HL-60 (cell line): ENCODE results near the gene NOC4L.
"Not testable (repeated sequence)": the region's sequence is repeated elsewhere in the genome, so short reads cannot be mapped to it uniquely, and the experiment has no call there.

Experiments used
- DNase-seq, 2 experiments: peaks; one replicate each; pipeline ENCODE4 v3.0.0-alpha.2; 2010 to 2020; ENCODE audit warnings: low read depth in 1 of 2, low spot score in 1 of 2
- H3K27ac ChIP-seq: fragments of 250-450 bp; sonication (Bioruptor Pico); replicated peaks from 2 replicates; pipeline ENCODE4 v1.5.1; 2020; ENCODE audit warnings: mild to moderate bottlenecking, moderate library complexity
- H3K27me3 ChIP-seq: fragments of 250-450 bp; sonication (Bioruptor Pico); 2 replicates; pipeline ENCODE4 v1.5.1; 2021; ENCODE audit warnings: mild to moderate bottlenecking, moderate library complexity; ENCODE audit not compliant: insufficient read depth, poor library complexity, severe bottlenecking
- H3K4me3 ChIP-seq: replicated peaks from 2 replicates; pipeline ENCODE4 v1.5.1; 2011; ENCODE audit warnings: mild to moderate bottlenecking, control low read depth, low read length; ENCODE audit not compliant: insufficient read depth
- GABPA ChIP-seq: IDR thresholded peaks from 2 replicates; pipeline ENCODE4 v1.6.1; 2012; ENCODE audit warnings: low read depth
- POLR2AphosphoS5 ChIP-seq: IDR thresholded peaks from 2 replicates; pipeline ENCODE4 v1.6.1; 2012; ENCODE audit warnings: low read depth
- SPI1 ChIP-seq: IDR thresholded peaks from 2 replicates; pipeline ENCODE4 v1.6.1; 2012; ENCODE audit warnings: low read depth, mild to moderate bottlenecking, borderline replicate concordance
- TF ChIP-seq, protein P1 (sequence below): IDR thresholded peaks from 2 replicates; pipeline ENCODE4 v1.6.1; 2012; ENCODE audit warnings: low read depth; ENCODE audit not compliant: insufficient replicate concordance
- TF ChIP-seq, protein P2 (sequence below): IDR thresholded peaks from one replicate; pipeline ENCODE4 v1.5.1; 2011; ENCODE audit warnings: low read length, control low read depth, inconsistent platforms; ENCODE audit not compliant: insufficient read depth

NOC4L gene

GRCh38 chr12:132132609-132133430 lies 11.4 kb upstream of the NOC4L start:
- no peak for DNase-seq
- TF ChIP-seq, protein P1, sequence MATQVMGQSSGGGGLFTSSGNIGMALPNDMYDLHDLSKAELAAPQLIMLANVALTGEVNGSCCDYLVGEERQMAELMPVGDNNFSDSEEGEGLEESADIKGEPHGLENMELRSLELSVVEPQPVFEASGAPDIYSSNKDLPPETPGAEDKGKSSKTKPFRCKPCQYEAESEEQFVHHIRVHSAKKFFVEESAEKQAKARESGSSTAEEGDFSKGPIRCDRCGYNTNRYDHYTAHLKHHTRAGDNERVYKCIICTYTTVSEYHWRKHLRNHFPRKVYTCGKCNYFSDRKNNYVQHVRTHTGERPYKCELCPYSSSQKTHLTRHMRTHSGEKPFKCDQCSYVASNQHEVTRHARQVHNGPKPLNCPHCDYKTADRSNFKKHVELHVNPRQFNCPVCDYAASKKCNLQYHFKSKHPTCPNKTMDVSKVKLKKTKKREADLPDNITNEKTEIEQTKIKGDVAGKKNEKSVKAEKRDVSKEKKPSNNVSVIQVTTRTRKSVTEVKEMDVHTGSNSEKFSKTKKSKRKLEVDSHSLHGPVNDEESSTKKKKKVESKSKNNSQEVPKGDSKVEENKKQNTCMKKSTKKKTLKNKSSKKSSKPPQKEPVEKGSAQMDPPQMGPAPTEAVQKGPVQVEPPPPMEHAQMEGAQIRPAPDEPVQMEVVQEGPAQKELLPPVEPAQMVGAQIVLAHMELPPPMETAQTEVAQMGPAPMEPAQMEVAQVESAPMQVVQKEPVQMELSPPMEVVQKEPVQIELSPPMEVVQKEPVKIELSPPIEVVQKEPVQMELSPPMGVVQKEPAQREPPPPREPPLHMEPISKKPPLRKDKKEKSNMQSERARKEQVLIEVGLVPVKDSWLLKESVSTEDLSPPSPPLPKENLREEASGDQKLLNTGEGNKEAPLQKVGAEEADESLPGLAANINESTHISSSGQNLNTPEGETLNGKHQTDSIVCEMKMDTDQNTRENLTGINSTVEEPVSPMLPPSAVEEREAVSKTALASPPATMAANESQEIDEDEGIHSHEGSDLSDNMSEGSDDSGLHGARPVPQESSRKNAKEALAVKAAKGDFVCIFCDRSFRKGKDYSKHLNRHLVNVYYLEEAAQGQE = no peak
- no peak for TF ChIP-seq GABPA
- TF ChIP-seq SPI1 = no peak
- TF ChIP-seq POLR2AphosphoS5 = no peak
- no peak overlapping the region for H3K4me3 ChIP-seq
- no peak overlapping the region for H3K27ac ChIP-seq
- no peaks in the 10 kb centered on the region for H3K27me3 ChIP-seq

- no peaks in the 10 kb centered on the region for H3K27me3 ChIP-seq
- no peak overlapping the region for H3K27ac ChIP-seq
- TF ChIP-seq SPI1 = no peak
- TF ChIP-seq, protein P2, sequence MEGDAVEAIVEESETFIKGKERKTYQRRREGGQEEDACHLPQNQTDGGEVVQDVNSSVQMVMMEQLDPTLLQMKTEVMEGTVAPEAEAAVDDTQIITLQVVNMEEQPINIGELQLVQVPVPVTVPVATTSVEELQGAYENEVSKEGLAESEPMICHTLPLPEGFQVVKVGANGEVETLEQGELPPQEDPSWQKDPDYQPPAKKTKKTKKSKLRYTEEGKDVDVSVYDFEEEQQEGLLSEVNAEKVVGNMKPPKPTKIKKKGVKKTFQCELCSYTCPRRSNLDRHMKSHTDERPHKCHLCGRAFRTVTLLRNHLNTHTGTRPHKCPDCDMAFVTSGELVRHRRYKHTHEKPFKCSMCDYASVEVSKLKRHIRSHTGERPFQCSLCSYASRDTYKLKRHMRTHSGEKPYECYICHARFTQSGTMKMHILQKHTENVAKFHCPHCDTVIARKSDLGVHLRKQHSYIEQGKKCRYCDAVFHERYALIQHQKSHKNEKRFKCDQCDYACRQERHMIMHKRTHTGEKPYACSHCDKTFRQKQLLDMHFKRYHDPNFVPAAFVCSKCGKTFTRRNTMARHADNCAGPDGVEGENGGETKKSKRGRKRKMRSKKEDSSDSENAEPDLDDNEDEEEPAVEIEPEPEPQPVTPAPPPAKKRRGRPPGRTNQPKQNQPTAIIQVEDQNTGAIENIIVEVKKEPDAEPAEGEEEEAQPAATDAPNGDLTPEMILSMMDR = no peak
- no peak for TF ChIP-seq POLR2AphosphoS5
- no peak for TF ChIP-seq GABPA
- TF ChIP-seq, protein P1 = no peak
- no peak overlapping the region for H3K4me3 ChIP-seq
- DNase-seq = no peak
These were observed 10.2 kb upstream of the NOC4L start for GRCh38 chr12:132133952-132134652.

DNA sequence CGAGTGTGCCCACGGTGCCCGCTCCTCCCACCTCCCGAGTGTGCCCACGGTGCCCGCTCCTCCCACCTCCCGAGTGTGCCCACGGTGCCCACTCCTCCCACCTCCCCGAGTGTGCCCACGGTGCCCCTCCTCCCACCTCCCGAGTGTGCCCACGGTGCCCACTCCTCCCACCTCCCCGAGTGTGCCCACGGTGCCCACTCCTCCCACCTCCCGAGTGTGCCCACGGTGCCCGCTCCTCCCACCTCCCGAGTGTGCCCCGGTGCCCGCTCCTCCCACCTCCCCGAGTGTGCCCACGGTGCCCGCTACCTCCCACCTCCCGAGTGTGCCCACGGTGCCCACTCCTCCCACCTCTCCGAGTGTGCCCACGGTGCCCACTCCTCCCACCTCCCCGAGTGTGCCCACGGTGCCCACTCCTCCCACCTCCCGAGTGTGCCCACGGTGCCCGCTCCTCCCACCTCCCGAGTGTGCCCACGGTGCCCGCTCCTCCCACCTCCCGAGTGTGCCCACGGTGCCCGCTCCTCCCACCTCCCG lies 9.5 kb upstream of the NOC4L start:
- not testable (repeated sequence) for H3K27me3 ChIP-seq, DNase-seq, H3K4me3 ChIP-seq, H3K27ac ChIP-seq

GRCh38 chr12:132136226-132136625 lies 8.0 kb upstream of the NOC4L start:
- TF ChIP-seq POLR2AphosphoS5 = 0 out of 2 replicates have a peak, but pooled peaks have one; percentile 28
- H3K27me3 ChIP-seq, H3K27ac ChIP-seq, DNase-seq, H3K4me3 ChIP-seq: not testable (repeated sequence)

DNA sequence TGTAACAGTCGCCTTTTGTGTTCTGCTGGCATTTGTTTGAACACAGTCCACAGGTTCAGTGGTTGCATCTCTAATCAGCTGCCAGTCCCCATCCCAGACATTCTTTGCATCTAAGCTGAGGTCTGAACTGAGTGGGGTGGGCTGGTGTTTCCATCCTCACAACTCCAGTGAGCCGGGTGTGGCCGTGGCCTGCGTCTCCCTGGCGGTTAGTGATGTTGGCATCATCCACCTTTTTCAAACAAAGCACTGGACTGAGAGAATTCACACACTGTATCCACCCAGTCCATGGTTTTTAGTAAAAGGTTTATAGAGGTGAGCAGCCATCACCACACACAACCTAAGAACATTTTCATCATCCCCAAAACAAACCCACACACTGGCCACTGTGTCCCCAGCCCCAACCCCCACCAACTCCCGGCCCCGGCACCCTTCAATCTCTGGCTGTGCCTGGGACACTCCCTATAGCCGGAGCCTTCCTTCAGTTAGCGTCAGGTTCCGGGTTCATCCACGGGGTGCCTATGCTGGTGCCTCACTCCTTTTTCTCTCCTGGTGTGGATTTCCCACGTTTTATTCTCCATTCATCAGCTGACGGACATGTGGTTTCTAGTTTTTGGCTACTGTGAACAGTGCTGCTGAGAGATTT lies 6.7 kb upstream of the NOC4L start:
- Histone ChIP-seq H3K27ac (no peak overlapping the region), H3K27me3 (no peaks in the 10 kb centered on the region), H3K4me3 (no peak overlapping the region)
- TF ChIP-seq SPI1 (no peak), GABPA (no peak), POLR2AphosphoS5 (no peak)
- TF ChIP-seq, protein P1 = no peak
- TF ChIP-seq, protein P2 = no peak
- DNase-seq = no peak
